Fibroblast of skin of back (primary cell): ENCODE data around the gene PBX1.

Source experiments
- DNase-seq: peaks from one replicate; pipeline ENCODE4 v3.0.0-alpha.2; 2013

PBX1 gene

GRCh38 chr1:164726235-164726634, 167.3 kb downstream of the PBX1 start:
- DNase-seq, result peak; percentile 96

GRCh38 chr1:164728719-164729118, 169.7 kb downstream of the PBX1 start:
- peak; percentile 36 for DNase-seq

- DNase-seq, result no peak
Measured at GRCh38 chr1:164731161-164731876, 172.3 kb downstream of the PBX1 start.

- DNase-seq, result peak; percentile 88
Measured at GRCh38 chr1:164733070-164733469, 174.1 kb downstream of the PBX1 start.

DNA sequence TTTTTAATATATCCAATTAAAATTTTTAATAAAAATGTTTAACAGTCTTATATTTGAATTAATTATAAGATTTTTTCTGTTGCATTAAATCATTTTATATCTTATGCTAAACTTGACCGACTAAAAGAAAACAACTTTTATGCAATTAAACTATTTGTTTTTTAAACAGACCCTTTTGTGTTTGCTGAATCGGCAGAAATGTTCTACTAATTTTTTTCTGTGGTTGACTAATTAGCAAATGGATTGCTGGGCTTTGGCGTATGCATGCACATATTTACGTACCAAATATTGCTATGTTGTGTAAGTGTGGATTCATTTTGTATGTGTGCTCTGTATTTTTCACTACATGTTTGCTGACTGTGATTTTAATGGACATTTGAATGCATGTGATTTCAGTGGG, 174.8 kb downstream of the PBX1 start:
- DNase-seq, result no peak

DNA sequence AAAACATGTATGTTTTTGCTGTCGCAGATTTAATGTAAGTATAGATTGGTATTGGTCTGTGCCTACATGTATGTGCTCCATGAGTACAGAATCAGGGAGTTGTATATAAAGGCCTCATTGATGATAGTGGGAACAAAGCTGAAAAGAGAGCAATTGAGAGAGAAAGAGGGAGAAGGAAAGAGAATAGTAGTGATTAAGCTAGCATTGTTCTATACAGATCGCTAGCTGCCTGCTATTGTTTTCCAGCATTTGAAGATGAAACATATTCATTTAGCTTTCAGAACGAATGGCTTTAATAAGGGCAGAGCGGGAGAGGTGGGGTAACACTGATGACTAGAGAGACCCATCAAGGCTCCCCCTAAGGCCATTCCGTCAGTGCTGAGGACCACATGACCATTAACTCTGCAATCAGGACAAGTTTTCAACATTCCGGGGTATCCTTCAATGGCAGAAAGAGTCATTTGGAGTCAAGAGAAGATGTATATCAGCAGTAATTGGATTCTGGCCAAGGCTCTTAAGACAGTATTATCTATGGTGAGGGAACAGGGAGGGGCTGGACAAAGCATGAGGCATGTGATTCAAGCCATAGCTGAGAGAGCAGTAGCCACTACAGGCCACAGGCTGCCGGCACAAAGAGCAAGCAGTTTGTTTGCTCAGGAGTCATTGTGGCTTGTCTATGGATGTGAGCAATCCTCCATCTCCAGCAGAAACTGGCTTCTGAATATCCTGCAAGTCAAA, 176.5 kb downstream of the PBX1 start:
- peak; percentile 56 for DNase-seq

GRCh38 chr1:164736137-164736536, 177.2 kb downstream of the PBX1 start:
- no peak for DNase-seq

DNA sequence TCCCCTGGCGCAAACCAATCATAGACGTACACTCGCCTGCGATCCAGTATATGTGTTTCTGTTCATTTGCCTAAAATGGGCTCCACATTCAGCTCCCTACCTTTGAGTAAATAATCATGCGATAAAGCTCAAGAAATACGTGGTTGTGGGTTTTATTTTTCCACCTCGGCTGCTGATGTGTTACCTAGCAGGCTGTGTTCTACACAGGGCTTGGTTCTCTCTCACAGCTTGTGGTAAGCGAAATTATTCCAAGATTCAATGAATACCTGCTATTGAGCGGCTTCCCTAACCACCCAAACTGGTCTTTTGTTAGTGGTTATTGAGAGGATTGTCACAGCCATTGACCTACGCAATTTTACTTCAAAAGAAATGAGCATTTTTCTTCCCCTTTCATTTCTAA, 180.2 kb downstream of the PBX1 start:
- DNase-seq, result no peak

DNA sequence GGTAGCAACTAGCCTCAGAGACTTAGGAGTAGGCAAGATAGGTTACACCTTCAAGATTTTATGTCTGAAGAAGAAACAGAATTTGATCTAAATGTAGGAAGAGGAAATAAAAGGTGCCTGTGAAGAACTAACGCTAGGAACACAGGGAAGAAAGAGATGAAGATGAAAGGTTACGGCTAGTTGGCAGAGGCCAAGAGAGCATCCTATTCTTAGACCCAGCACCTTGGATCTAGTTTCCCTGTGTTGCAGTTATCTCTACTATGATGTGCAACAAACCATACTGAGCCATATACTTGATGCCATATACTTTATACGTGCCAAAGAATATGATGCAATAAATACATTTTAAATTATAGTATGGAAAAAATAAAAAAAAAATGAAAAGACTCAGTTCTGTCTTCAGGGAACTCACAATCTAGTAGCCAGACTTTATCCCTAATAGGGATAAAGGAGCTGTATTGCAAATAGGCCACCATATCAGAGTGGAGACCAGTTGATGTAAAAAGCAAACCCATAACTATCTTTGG, 181.1 kb downstream of the PBX1 start:
- DNase-seq, result no peak

GRCh38 chr1:164742745-164743144, 183.8 kb downstream of the PBX1 start:
- no peak for DNase-seq

DNA sequence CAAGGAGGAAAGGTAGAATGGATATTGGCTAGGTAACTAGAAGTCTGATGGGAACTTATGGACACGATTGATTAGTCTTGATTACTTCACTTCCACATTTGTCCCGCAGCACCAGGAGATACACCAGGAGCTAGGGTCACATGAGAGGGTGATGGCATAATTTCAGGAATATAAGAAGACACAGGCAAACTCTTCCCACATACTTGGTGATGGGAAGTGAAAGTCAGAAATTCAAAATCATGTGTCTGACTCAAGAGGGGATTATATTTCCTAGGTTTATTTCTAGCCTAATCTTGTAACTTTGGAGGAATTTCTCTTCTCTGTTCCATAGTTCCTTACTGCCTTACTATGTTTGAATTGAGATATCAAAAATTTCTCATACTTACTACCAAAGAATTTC, 185.0 kb downstream of the PBX1 start:
- DNase-seq, result no peak

DNA sequence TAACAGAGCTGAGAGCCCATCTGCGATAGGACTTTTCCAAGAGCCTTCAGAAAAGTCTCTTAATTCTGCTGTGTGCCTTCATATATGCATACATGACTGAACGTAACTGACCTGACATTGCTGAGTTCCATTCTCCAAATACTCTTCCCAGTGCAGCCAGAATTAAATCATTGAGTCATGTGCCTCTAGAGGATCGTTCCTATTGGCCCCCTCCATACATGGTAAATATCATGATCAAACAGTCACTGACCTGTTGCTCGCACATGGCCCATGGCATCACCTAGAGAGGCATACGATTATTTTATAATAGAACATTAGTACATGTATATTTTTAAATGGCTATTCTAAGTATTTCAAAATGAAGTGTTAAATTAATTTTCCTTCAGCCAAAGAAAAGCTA, 186.8 kb downstream of the PBX1 start:
- DNase-seq, result no peak

DNA sequence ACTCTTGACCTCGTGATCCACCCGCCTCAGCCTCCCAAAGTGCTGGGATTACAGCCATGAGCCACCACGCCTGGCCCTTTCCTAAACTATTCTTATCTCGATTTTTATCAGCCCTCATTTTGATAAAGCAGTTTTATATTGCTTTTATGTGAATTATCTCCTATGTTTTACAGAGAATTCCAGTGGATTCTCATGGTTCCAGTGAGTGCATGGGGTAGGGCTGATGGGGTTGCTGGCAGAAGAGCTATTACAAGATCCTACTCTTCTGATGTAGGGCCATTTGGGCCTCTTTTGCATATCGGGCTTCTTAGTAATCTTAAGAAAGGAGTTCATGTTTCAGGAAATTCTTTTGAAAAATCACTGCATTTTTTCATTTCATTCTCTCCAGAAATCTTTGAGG, 187.6 kb downstream of the PBX1 start:
- no peak for DNase-seq

- DNase-seq, result peak; percentile 75
Measured at GRCh38 chr1:164748253-164748899, 189.4 kb downstream of the PBX1 start.

GRCh38 chr1:164753521-164754077, 194.6 kb downstream of the PBX1 start:
- no peak for DNase-seq

- DNase-seq, result no peak
Measured at GRCh38 chr1:164754088-164754600, 195.2 kb downstream of the PBX1 start.

GRCh38 chr1:164755690-164756089, 196.7 kb downstream of the PBX1 start:
- no peak for DNase-seq

DNA sequence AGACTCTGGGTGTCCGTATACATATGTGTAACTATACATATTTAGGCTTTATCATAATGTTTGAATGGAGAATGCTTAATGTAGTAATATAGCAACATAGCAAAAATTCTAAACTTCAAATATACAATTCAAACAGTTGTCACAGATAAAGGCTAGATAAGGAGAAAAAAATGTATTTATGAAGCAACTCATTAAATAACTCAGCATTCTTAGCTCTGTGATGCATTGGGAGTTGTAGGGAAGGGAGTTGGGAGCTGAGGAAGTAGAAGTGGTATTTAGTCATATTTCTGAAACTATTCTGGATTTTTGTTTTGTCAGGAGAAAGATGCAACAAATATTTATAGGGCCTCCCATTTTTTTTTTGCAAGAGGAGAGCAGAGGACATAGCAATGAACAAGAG, 197.8 kb downstream of the PBX1 start:
- no peak for DNase-seq

- DNase-seq, result no peak
Measured at GRCh38 chr1:164757625-164758024, 198.6 kb downstream of the PBX1 start.

DNA sequence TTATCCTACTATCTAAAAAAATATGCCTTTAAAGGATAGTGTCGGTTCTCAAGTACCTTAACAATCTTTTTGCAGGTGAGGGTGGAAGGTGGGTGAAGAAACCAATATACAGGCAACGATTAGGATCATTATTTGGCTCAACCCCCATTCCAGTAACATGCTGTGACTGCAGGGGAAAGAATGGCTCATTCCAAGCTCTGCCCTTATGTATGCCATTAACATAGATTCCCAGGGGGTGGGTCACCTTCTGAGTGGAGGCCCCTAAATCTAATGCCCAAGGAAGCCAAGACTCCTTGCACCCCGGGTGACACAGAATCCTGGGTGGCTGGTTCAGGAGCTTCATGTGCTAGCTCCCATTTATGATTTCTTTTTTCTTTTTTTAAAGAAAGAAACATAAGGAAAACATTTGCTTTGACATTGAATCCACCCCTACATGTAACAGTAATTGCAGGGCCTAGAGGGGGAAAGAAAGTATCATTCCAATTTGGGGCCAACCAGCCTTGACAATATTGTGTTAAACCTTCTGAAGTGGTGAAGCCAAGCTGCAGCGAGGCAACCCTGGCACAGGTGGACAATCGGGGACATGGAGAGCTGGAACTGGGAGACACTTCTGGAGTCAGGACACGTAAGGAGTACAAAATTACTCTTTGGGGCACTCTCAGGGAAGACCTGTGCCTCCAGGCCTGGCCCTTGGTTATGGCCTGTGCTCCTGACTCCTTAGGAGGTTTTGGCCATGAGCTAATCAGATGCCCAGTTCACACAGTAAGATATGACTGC, 200.3 kb downstream of the PBX1 start:
- DNase-seq, result no peak

GRCh38 chr1:164759979-164760469, 201.0 kb downstream of the PBX1 start:
- DNase-seq, result no peak

GRCh38 chr1:164760569-164760968, 201.6 kb downstream of the PBX1 start:
- DNase-seq, result no peak
